Measurements from ENCODE around the gene PKNOX1. TPM values are rescaled to one million over a fixed set of nuclear protein-coding genes. Genes with fewer than 3 reads are reported as not detected.
"Not testable (repeated sequence)": the region's sequence is repeated elsewhere in the genome, so short reads cannot be mapped to it uniquely, and the experiment has no call there.

The PKNOX1 gene
- total RNA-seq, 2 experiments from 2014 or later, result 21.3 to 23.2 TPM

DNA sequence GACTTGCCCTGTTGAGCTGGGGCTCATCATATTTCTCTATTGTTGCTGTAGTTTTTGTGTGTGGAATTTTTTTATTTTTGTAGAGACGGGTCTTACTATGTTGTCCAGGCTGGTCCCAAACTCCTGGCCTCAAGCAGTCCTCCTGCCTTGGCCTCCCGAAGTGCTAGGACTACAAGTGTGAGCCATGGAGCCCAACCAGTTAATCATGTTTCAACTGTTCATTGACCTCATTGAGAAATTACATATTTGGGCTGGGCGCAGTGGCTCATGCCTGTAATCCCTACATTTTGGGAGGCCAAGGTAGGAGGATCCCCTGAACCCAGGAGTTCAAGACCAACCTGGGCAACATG, 9.2 kb upstream of the PKNOX1 start:
- peaks cover 7% of the 10 kb centered on the region for H3K27me3 Mint-ChIP-seq
- DNase-seq (no peak), ATAC-seq (ENCODE audit: low read depth) (no peak)
- H3K4me3 Mint-ChIP-seq, result no peak overlapping the region
- no peaks in the 10 kb centered on the region for H3K36me3 Mint-ChIP-seq
- POLR2A ChIA-PET, result no interaction called here
- no peaks in the 10 kb centered on the region for H3K4me1 Mint-ChIP-seq
- H3K9me3 Mint-ChIP-seq, result no peaks in the 10 kb centered on the region
- no peak overlapping the region for H3K27ac Mint-ChIP-seq

DNA sequence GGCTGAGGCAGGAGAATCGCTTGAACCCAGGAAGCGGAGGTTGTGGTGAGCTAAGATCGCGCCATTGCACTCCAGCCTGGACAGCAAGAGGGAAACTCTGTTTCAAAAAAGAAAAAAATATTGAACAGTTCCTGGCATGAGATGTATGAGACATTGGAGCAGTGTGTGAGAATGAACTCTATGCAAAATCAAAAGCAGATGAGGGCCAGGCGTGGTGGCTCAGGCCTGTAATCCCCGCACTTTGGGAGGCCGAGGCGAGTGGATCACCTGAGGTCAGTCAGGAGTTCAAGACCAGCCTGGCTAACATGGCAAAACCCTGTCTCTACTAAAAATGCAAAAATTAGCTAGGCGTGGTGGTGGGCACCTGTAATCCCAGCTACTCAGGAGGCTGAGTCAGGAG, 6.7 kb upstream of the PKNOX1 start:
- H3K4me3 Mint-ChIP-seq; ATAC-seq (ENCODE audit: low read depth); H3K27me3 Mint-ChIP-seq; H3K27ac Mint-ChIP-seq; H3K9me3 Mint-ChIP-seq; H3K4me1 Mint-ChIP-seq; POLR2A ChIA-PET; H3K36me3 Mint-ChIP-seq; DNase-seq: not testable (repeated sequence)

DNA sequence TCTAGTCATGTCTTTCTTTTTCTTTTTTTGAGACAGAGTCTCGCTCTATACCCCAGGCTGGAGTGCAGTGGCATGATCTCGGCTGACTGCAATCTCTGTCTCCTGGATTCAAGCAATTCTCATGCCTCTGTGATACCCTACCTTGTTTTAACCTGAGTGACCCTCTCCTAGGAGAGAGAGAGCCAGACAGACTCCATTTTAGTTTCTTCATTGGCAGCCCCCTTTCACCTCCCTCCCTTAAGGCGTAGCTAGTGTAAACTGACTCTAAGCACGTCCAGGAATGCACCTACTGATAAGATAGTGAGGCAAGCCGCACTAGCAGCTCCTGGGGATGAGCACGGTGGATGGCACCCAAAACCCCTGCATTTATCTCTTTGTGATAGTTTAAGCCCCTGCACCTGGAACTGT, 5.2 kb upstream of the PKNOX1 start:
- H3K4me3 Mint-ChIP-seq, result no peak overlapping the region
- H3K9me3 Mint-ChIP-seq, result no peaks in the 10 kb centered on the region
- H3K27ac Mint-ChIP-seq, result no peak overlapping the region
- POLR2A ChIA-PET, result no interaction called here
- H3K4me1 Mint-ChIP-seq, result peaks cover 7% of the 10 kb centered on the region
- no peaks in the 10 kb centered on the region for H3K36me3 Mint-ChIP-seq
- peaks cover 4% of the 10 kb centered on the region for H3K27me3 Mint-ChIP-seq
- DNase-seq (no peak), ATAC-seq (ENCODE audit: low read depth) (no peak)

- Mint-ChIP-seq H3K9me3 (no peaks in the 10 kb centered on the region), H3K27me3 (peaks cover 4% of the 10 kb centered on the region), H3K4me1 (peaks cover 11% of the 10 kb centered on the region), H3K4me3 (no peak overlapping the region), H3K27ac (no peak overlapping the region), H3K36me3 (no peaks in the 10 kb centered on the region)
- ATAC-seq (ENCODE audit: low read depth) (no peak), DNase-seq (no peak)
- POLR2A ChIA-PET, result no interaction called here
Measured at GRCh38 chr21:42970946-42971653, 3.3 kb upstream of the PKNOX1 start.

- Mint-ChIP-seq H3K27ac (no peak overlapping the region), H3K9me3 (no peaks in the 10 kb centered on the region), H3K4me1 (peaks cover 19% of the 10 kb centered on the region), H3K27me3 (peaks cover 4% of the 10 kb centered on the region), H3K4me3 (no peak overlapping the region), H3K36me3 (peaks cover 5% of the 10 kb centered on the region)
- POLR2A ChIA-PET, result no interaction called here
- DNase-seq (no peak), ATAC-seq (ENCODE audit: low read depth) (no peak)
Measured at GRCh38 chr21:42971897-42972275, 2.5 kb upstream of the PKNOX1 start.

DNA sequence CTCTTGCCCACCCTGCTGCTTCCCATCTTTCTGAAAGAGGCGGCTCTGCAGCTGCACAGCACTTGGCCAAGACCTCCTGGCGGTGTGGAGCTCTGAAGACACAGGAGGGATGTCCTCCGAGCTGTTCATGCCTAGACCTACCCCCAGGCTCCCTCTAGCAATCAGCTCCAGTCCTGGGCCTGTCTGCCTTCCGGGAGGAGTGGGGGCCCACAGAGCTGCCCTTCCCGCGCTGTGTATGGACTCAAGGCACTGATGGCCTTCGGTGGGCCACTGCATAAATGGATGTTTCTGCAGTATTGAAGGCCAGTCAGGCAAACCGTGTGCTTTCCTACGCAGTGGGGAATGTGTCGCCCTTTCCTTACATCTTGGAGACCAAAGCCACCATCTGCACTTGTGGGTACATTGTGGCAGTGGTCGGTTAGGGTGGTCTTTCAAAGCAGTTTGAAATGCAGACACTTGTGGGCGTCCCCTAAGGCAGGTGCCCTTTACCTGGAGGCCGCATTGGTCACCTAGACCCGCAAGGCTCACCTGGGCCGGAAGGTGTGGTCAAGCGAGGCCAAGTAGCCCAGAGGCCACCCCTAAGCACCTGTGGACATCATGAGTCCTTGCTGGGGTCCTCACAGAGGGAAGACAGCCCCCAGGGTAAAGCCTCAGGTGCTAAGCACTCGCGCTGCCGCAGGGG, 912 bp upstream of the PKNOX1 start:
- peak overlapping the region; percentile 88 for H3K27ac Mint-ChIP-seq
- peak overlapping the region; percentile 73 for H3K4me3 Mint-ChIP-seq
- peaks cover 26% of the 10 kb centered on the region for H3K4me1 Mint-ChIP-seq
- no peak for DNase-seq
- peak; percentile 38 for ATAC-seq (ENCODE audit: low read depth)
- POLR2A ChIA-PET, result interaction anchor here (0.5 to 1.3 kb wide), 7 partner anchors 13 to 354 kb away, joined by 3 to 4 read pairs (median 3); partner anchors contain the start of genes NDUFV3 and PDE9A
- peaks cover 12% of the 10 kb centered on the region for H3K36me3 Mint-ChIP-seq
- peaks cover 4% of the 10 kb centered on the region for H3K27me3 Mint-ChIP-seq
- no peaks in the 10 kb centered on the region for H3K9me3 Mint-ChIP-seq

GRCh38 chr21:42974832-42975820, 764 bp downstream of the PKNOX1 start:
- peak overlapping the region; percentile 89 for H3K4me3 Mint-ChIP-seq
- peak; percentile 4 for ATAC-seq (ENCODE audit: low read depth)
- peak; percentile 72 for DNase-seq
- peaks cover 16% of the 10 kb centered on the region for H3K36me3 Mint-ChIP-seq
- POLR2A ChIA-PET, result interaction anchor here (0.6 to 1.3 kb wide), 4 partner anchors 13 to 995 kb away, joined by 3 to 4 read pairs (median 3); partner anchors contain the start of genes NDUFV3 and PDE9A
- H3K27ac Mint-ChIP-seq, result peak overlapping the region; percentile 94
- H3K4me1 Mint-ChIP-seq, result peaks cover 28% of the 10 kb centered on the region
- H3K9me3 Mint-ChIP-seq, result no peaks in the 10 kb centered on the region
- no peaks in the 10 kb centered on the region for H3K27me3 Mint-ChIP-seq

GRCh38 chr21:42975886-42976608, 1.7 kb downstream of the PKNOX1 start:
- peaks cover 16% of the 10 kb centered on the region for H3K36me3 Mint-ChIP-seq
- POLR2A ChIA-PET, result no interaction called here
- no peaks in the 10 kb centered on the region for H3K9me3 Mint-ChIP-seq
- peaks cover 34% of the 10 kb centered on the region for H3K4me1 Mint-ChIP-seq
- H3K27me3 Mint-ChIP-seq, result no peaks in the 10 kb centered on the region
- ATAC-seq (ENCODE audit: low read depth) (no peak), DNase-seq (no peak)
- H3K27ac Mint-ChIP-seq, result peak overlapping the region; percentile 94
- H3K4me3 Mint-ChIP-seq, result peak overlapping the region; percentile 89

GRCh38 chr21:42980312-42981213, 6.2 kb downstream of the PKNOX1 start:
- Mint-ChIP-seq H3K4me1 (peaks cover 34% of the 10 kb centered on the region), H3K27me3 (no peaks in the 10 kb centered on the region), H3K36me3 (peaks cover 19% of the 10 kb centered on the region), H3K27ac (peak overlapping the region; percentile 39), H3K4me3 (no peak overlapping the region), H3K9me3 (no peaks in the 10 kb centered on the region)
- DNase-seq (no peak), ATAC-seq (ENCODE audit: low read depth) (no peak)
- POLR2A ChIA-PET, result no interaction called here

DNA sequence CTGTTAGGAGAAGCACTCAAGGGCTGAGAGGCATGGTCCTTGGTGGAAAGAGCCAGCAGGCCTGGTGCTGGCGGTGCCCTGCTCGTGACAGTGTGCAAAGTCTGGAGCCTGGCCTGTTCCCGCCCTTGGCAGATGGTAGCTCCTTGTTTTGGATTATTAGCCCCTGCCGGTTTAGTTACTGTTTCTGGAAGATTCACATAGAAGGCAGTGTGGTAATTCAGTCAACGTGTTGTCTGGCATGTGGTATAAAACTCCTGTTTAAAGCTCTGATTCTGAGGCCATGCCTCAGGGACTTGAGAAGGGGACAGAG, 6.8 kb downstream of the PKNOX1 start:
- Mint-ChIP-seq H3K27me3 (no peaks in the 10 kb centered on the region), H3K4me3 (no peak overlapping the region), H3K36me3 (peaks cover 19% of the 10 kb centered on the region), H3K27ac (no peak overlapping the region), H3K9me3 (no peaks in the 10 kb centered on the region), H3K4me1 (peaks cover 32% of the 10 kb centered on the region)
- POLR2A ChIA-PET, result no interaction called here
- ATAC-seq (ENCODE audit: low read depth), result no peak
- no peak for DNase-seq

GRCh38 chr21:42981862-42982261, 7.5 kb downstream of the PKNOX1 start:
- H3K9me3 Mint-ChIP-seq, result no peaks in the 10 kb centered on the region
- no peak overlapping the region for H3K4me3 Mint-ChIP-seq
- H3K27me3 Mint-ChIP-seq, result no peaks in the 10 kb centered on the region
- peaks cover 30% of the 10 kb centered on the region for H3K4me1 Mint-ChIP-seq
- no peak overlapping the region for H3K27ac Mint-ChIP-seq
- ATAC-seq (ENCODE audit: low read depth) (no peak), DNase-seq (no peak)
- H3K36me3 Mint-ChIP-seq, result peaks cover 14% of the 10 kb centered on the region
- POLR2A ChIA-PET, result no interaction called here

GRCh38 chr21:42983103-42983502, 8.7 kb downstream of the PKNOX1 start:
- DNase-seq (no peak), ATAC-seq (ENCODE audit: low read depth) (peak; percentile 71)
- peaks cover 23% of the 10 kb centered on the region for H3K4me1 Mint-ChIP-seq
- peaks cover 7% of the 10 kb centered on the region for H3K36me3 Mint-ChIP-seq
- H3K9me3 Mint-ChIP-seq, result no peaks in the 10 kb centered on the region
- peak overlapping the region; percentile 71 for H3K27ac Mint-ChIP-seq
- peak overlapping the region; percentile 14 for H3K4me3 Mint-ChIP-seq
- H3K27me3 Mint-ChIP-seq, result no peaks in the 10 kb centered on the region
- POLR2A ChIA-PET, result no interaction called here
